ENCODE results near the gene FOXQ1. TPM values are rescaled to one million over a fixed set of nuclear protein-coding genes. Genes with fewer than 3 reads are reported as not detected.

The FOXQ1 gene
- total and polyA plus RNA-seq, 2 of the 13 experiments (the other 11 are each of a cell fraction or from before 2014, with no cell fraction given) = 35.2 to 39.8 TPM

- no TSS peak for BruUV-seq (replicated peaks)
- CTCF ChIA-PET (ENCODE audit: low intra/inter-chr PET ratio, low total read pairs) = no interaction called here
- TF ChIP-seq ZSCAN22 (CRISPR knock-in tag; IDR thresholded peaks at IDR 0.05) (no peak), LCORL (IDR thresholded peaks at IDR 0.05) (no peak), LCORL (CRISPR knock-in tag; IDR thresholded peaks at IDR 0.05) (no peak), ZBTB10 (CRISPR knock-in tag; IDR thresholded peaks at IDR 0.05; ENCODE audit: borderline replicate concordance) (no peak), ZNF646 (CRISPR knock-in tag; IDR thresholded peaks at IDR 0.05) (no peak), TAF15 (IDR thresholded peaks at IDR 0.05; ENCODE audit: low read depth, low read length, poor library complexity, severe bottlenecking) (no peak), ZNF569 (CRISPR knock-in tag; IDR thresholded peaks at IDR 0.05; ENCODE audit: borderline replicate concordance) (no peak), ZNF503 (CRISPR knock-in tag; IDR thresholded peaks at IDR 0.05) (no peak), ZNF704 (CRISPR knock-in tag; IDR thresholded peaks at IDR 0.05; ENCODE audit: borderline replicate concordance) (no peak)
Observed at GRCh38 chr6:1295420-1295819, 16.5 kb upstream of the FOXQ1 start.

More at GRCh38 chr6:1295420-1295819, 16.5 kb upstream of the FOXQ1 start:
- Histone ChIP-seq H3K4me1 (ENCODE audit: insufficient read depth, low read length) (peaks cover 32% of the 10 kb centered on the region), H3K4me2 (ENCODE audit: low read depth, low read length) (no peak overlapping the region), H3K79me2 (ENCODE audit: insufficient read depth, low read length) (no peaks in the 10 kb centered on the region), H4K20me1 (ENCODE audit: insufficient read depth, low read length) (no peaks in the 10 kb centered on the region), H3K27me3 (ENCODE audit: control insufficient read depth in 1 of 2, insufficient read depth in 2 of 2, low read length in 2 of 2) (no peaks in the 10 kb centered on the region), H2AFZ (ENCODE audit: low read length) (no peak overlapping the region), H3K9me3 (ENCODE audit: low read length) (no peaks in the 10 kb centered on the region), H3K4me3 (replicated peaks in 1 of 3; ENCODE audit: insufficient read depth in 1 of 3, low read depth in 2 of 3, low read length in 3 of 3) (no peak overlapping the region), H3K27ac (ENCODE audit: extremely low read length, insufficient read depth, low read length) (no peak overlapping the region), H3K9ac (ENCODE audit: insufficient read depth, low read depth, low read length) (no peak overlapping the region), H3K36me3 (replicated peaks in 1 of 2; ENCODE audit: control insufficient read depth in 1 of 2, insufficient read depth in 2 of 2, low read length in 2 of 2) (no peaks in the 10 kb centered on the region)
- POLR2A ChIA-PET = interaction anchor here (1.4 to 6.8 kb wide), 3 partner anchors 15 to 65 kb away, joined by 3 to 66 read pairs (median 27); partner anchors contain the start of gene FOXQ1
- DNase-seq (ENCODE audit: low spot score) (no peak), FAIRE-seq (no peak), ATAC-seq (no peak)
- intact Hi-C loops (cut with micrococcal nuclease; ENCODE audit: unreplicated experiment) = no loop called here
- in situ Hi-C loops (cut with HindIII; ENCODE audit: extremely low pct_ligation_motif_present, low pct_unique_long_range_greater_than_20kb) = no loop called here
- 98% methylated on average over 3 of the region's 3 CpGs for WGBS (ENCODE audit: low lambda C conversion rate)
